ENCODE results near the gene PARD3. TPM values are rescaled to one million over a fixed set of nuclear protein-coding genes. Genes with fewer than 3 reads are reported as not detected.

The PARD3 gene
- total RNA-seq, 1 experiment from 2014 or later = not detected

DNA sequence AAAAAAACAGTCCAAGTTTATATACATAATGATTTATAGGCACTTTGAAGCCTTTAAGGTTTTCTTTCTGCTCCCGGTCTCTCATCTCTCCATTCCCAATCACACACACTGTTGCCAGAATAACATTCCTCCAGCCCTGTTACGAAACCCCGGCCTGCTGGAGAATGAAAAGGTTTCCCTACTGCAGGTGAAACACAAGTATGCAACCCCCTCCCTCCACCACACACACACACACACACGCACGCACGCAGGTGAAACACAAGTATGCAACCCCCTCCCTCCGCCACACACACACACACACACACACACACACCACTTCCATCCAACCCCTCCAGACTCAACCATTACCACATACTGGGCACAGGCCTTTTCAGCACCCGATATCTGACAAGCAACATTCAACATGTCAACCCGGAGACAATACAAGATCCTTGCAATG, 87.5 kb downstream of the PARD3 start:
- Histone ChIP-seq H3K9ac (ENCODE audit: low read length) (no peak overlapping the region), H3K27me3 (ENCODE audit: low read length) (no peaks in the 10 kb centered on the region), H3K4me2 (ENCODE audit: low read depth, low read length, poor library complexity, severe bottlenecking) (no peak overlapping the region), H2AFZ (ENCODE audit: low read length) (no peak overlapping the region), H3K36me3 (ENCODE audit: insufficient read depth, low read length) (no peaks in the 10 kb centered on the region), H3K4me3 (ENCODE audit: low read length) (no peak overlapping the region), H4K20me1 (ENCODE audit: insufficient read depth, low read depth, low read length) (no peaks in the 10 kb centered on the region), H3K4me1 (ENCODE audit: low read length) (no peaks in the 10 kb centered on the region), H3K9me2 (replicated peaks; ENCODE audit: insufficient read depth, low read length) (no peaks in the 10 kb centered on the region), H3K79me2 (ENCODE audit: low read length) (no peaks in the 10 kb centered on the region), H3K9me3 (ENCODE audit: low read length) (no peaks in the 10 kb centered on the region), H3K27ac (ENCODE audit: low read length) (no peak overlapping the region)
- no peak for DNase-seq

DNA sequence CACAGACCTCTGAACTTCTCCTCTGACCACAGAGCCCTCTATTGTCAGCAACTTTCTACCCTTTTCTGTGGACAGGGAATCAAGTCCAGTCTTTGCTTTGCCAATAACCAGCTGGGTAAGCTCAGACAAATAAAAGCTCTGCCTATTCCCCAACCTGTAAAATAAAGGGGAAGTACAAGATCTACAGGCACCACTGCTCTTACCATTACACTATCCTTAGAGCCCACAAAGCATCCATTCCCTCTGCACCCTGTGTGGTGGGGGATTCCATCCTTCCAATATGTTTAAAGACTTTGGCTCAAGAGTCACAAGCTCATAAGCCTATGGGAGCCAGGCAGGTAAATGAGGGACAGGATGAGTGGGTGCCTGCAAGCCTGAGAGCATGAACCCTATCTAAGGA, 88.2 kb downstream of the PARD3 start:
- no peaks in the 10 kb centered on the region for H3K79me2 ChIP-seq (ENCODE audit: low read length)
- DNase-seq = no peak
- no peaks in the 10 kb centered on the region for H3K4me1 ChIP-seq (ENCODE audit: low read length)
- no peaks in the 10 kb centered on the region for H3K9me3 ChIP-seq (ENCODE audit: low read length)
- no peak overlapping the region for H3K27ac ChIP-seq (ENCODE audit: low read length)
- no peak overlapping the region for H3K4me2 ChIP-seq (ENCODE audit: low read depth, low read length, poor library complexity, severe bottlenecking)
- no peak overlapping the region for H3K9ac ChIP-seq (ENCODE audit: low read length)
- no peaks in the 10 kb centered on the region for H3K9me2 ChIP-seq (replicated peaks; ENCODE audit: insufficient read depth, low read length)
- H4K20me1 ChIP-seq (ENCODE audit: insufficient read depth, low read depth, low read length) = no peaks in the 10 kb centered on the region
- H3K4me3 ChIP-seq (ENCODE audit: low read length) = no peak overlapping the region
- H3K27me3 ChIP-seq (ENCODE audit: low read length) = no peaks in the 10 kb centered on the region
- H2AFZ ChIP-seq (ENCODE audit: low read length) = no peak overlapping the region
- H3K36me3 ChIP-seq (ENCODE audit: insufficient read depth, low read length) = no peaks in the 10 kb centered on the region

DNA sequence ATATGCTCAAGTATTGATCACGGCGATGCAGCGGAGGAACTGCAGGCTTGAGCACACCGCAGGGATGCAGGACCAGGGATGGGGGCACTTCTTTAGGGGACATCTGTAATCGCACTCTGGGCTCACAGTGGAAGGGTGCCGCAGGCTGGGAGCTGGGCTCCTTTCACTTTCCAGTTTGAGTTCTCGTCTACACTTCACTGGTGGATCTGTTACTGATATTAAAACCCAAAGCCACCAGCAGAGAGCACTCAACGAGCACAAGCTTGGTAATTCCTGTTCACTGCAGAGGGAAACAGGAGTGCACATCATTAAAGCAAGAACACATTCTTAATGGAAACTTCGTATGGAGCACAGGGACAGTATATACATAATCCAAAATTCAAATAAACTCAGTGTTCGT, 91.3 kb downstream of the PARD3 start:
- Histone ChIP-seq H3K79me2 (ENCODE audit: low read length) (no peaks in the 10 kb centered on the region), H3K36me3 (ENCODE audit: insufficient read depth, low read length) (no peaks in the 10 kb centered on the region), H3K27ac (ENCODE audit: low read length) (no peak overlapping the region), H4K20me1 (ENCODE audit: insufficient read depth, low read depth, low read length) (no peaks in the 10 kb centered on the region), H3K9ac (ENCODE audit: low read length) (no peak overlapping the region), H3K9me3 (ENCODE audit: low read length) (no peaks in the 10 kb centered on the region), H3K4me1 (ENCODE audit: low read length) (no peaks in the 10 kb centered on the region; the same call in none of the 2 replicates), H3K9me2 (replicated peaks; ENCODE audit: insufficient read depth, low read length) (no peaks in the 10 kb centered on the region), H2AFZ (ENCODE audit: low read length) (no peak overlapping the region), H3K4me3 (ENCODE audit: low read length) (no peak overlapping the region), H3K27me3 (ENCODE audit: low read length) (no peaks in the 10 kb centered on the region), H3K4me2 (ENCODE audit: low read depth, low read length, poor library complexity, severe bottlenecking) (no peak overlapping the region)
- peak; percentile 60 for DNase-seq

DNA sequence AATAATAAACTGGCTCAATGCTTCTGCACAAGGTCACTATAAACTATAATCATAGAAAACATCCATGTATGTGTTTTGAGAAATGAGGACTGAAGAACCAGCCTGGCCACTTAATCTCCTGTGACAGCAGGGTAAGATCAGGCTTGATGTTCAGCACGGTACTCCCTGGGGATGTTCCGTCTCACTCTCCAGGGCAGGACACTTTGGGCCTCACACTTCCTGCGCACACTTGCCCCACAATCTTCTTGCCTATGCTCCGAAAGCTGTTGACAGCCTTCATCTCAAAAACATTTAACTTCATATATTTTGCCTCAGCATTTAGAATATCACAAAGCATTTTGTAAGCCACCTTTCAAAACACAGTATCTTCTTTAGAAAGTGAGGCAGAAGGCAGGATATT, 92.7 kb downstream of the PARD3 start:
- no peaks in the 10 kb centered on the region for H3K36me3 ChIP-seq (ENCODE audit: insufficient read depth, low read length)
- H3K9me2 ChIP-seq (replicated peaks; ENCODE audit: insufficient read depth, low read length) = no peaks in the 10 kb centered on the region
- H3K4me2 ChIP-seq (ENCODE audit: low read depth, low read length, poor library complexity, severe bottlenecking) = no peak overlapping the region
- H3K4me1 ChIP-seq (ENCODE audit: low read length) = no peaks in the 10 kb centered on the region; the same call in none of the 2 replicates
- no peak overlapping the region for H3K9ac ChIP-seq (ENCODE audit: low read length)
- no peak overlapping the region for H2AFZ ChIP-seq (ENCODE audit: low read length)
- H3K79me2 ChIP-seq (ENCODE audit: low read length) = no peaks in the 10 kb centered on the region
- no peak overlapping the region for H3K27ac ChIP-seq (ENCODE audit: low read length)
- H3K9me3 ChIP-seq (ENCODE audit: low read length) = no peaks in the 10 kb centered on the region
- no peak overlapping the region for H3K4me3 ChIP-seq (ENCODE audit: low read length)
- no peaks in the 10 kb centered on the region for H3K27me3 ChIP-seq (ENCODE audit: low read length)
- DNase-seq = no peak
- no peaks in the 10 kb centered on the region for H4K20me1 ChIP-seq (ENCODE audit: insufficient read depth, low read depth, low read length)

DNA sequence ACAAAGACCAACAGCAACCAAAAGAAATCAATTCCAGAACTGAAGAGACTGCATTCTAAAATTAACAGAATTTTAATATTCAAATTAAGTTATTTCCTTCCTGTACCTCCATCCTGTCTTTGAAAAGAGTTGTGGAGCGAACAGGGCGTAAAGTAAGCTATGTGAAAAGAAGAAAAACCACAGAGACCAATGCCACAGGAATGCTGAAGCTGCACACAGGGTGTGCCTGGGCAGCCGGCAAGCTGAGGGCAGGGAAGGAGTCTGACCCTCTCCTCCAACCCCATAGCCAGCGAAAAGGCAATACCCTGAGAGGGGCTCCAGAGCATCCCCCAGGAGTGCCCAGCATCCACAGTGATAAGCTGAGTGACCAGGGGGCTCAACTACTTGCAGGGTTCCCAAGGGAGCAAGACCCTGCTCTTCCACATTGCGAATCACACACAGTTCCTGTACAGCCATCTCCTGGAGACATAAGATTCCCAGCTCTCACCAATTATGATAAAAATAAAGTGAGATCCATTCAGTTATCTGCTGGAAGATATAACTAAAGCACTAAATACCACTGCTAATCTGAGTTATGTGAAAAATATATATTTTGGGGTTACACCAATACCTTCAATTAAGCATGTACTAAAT, 93.8 kb downstream of the PARD3 start:
- Histone ChIP-seq H3K9me2 (replicated peaks; ENCODE audit: insufficient read depth, low read length) (no peaks in the 10 kb centered on the region), H3K4me2 (ENCODE audit: low read depth, low read length, poor library complexity, severe bottlenecking) (peak overlapping the region; percentile 2), H4K20me1 (ENCODE audit: insufficient read depth, low read depth, low read length) (no peaks in the 10 kb centered on the region), H3K27me3 (ENCODE audit: low read length) (no peaks in the 10 kb centered on the region), H3K4me1 (ENCODE audit: low read length) (no peaks in the 10 kb centered on the region; the same call in none of the 2 replicates), H2AFZ (ENCODE audit: low read length) (no peak overlapping the region), H3K79me2 (ENCODE audit: low read length) (no peaks in the 10 kb centered on the region), H3K36me3 (ENCODE audit: insufficient read depth, low read length) (no peaks in the 10 kb centered on the region), H3K9me3 (ENCODE audit: low read length) (no peaks in the 10 kb centered on the region), H3K4me3 (ENCODE audit: low read length) (no peak overlapping the region), H3K9ac (ENCODE audit: low read length) (no peak overlapping the region), H3K27ac (ENCODE audit: low read length) (no peak overlapping the region)
- DNase-seq = no peak

DNA sequence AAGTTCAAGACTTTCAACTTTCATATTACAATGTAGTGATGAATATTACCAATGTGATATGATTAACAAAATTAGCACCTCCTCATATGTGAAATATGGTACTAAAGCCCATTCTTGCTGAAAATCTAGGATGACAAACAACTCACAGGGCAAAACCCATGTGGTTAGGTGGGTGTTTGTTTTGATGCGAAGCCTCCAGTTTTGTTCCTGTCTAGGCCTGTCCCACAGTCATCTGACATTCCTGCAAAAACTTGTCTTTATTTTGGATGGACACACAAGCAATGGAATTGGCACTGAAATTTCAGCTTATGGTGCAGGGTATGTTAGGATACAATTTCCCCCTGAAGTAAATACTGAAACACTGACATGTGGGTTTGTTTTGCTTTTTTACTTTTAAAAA, 95.3 kb downstream of the PARD3 start:
- Histone ChIP-seq H3K9me3 (ENCODE audit: low read length) (no peaks in the 10 kb centered on the region), H3K9ac (ENCODE audit: low read length) (no peak overlapping the region), H3K36me3 (ENCODE audit: insufficient read depth, low read length) (no peaks in the 10 kb centered on the region), H3K27ac (ENCODE audit: low read length) (no peak overlapping the region), H4K20me1 (ENCODE audit: insufficient read depth, low read depth, low read length) (no peaks in the 10 kb centered on the region), H3K79me2 (ENCODE audit: low read length) (no peaks in the 10 kb centered on the region), H3K4me2 (ENCODE audit: low read depth, low read length, poor library complexity, severe bottlenecking) (no peak overlapping the region), H3K9me2 (replicated peaks; ENCODE audit: insufficient read depth, low read length) (no peaks in the 10 kb centered on the region), H3K4me3 (ENCODE audit: low read length) (no peak overlapping the region), H2AFZ (ENCODE audit: low read length) (no peak overlapping the region), H3K27me3 (ENCODE audit: low read length) (no peaks in the 10 kb centered on the region), H3K4me1 (ENCODE audit: low read length) (no peaks in the 10 kb centered on the region; the same call in none of the 2 replicates)
- DNase-seq = no peak

DNA sequence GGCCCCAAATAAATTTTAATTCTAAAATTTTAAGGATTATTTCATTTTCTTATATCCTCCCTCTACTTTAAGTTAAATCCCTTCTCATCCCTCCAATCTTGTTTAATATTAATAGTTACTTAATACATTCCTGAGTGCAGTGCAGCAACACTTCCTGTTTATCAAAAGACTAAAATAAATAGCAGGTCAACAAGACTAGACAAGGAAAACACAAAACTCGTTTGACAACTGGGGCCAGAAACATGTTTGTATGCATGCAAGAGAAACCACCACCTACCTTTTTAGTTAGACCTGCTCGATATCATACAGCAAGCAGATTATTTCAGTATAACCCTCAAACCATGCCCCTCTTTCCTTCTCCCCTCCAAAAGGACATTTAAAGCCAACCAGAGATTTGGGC, 95.8 kb downstream of the PARD3 start:
- Histone ChIP-seq H3K79me2 (ENCODE audit: low read length) (no peaks in the 10 kb centered on the region), H3K4me2 (ENCODE audit: low read depth, low read length, poor library complexity, severe bottlenecking) (no peak overlapping the region), H3K9ac (ENCODE audit: low read length) (no peak overlapping the region), H3K9me3 (ENCODE audit: low read length) (no peaks in the 10 kb centered on the region), H3K36me3 (ENCODE audit: insufficient read depth, low read length) (no peaks in the 10 kb centered on the region), H4K20me1 (ENCODE audit: insufficient read depth, low read depth, low read length) (no peaks in the 10 kb centered on the region), H3K27me3 (ENCODE audit: low read length) (no peaks in the 10 kb centered on the region), H3K4me1 (ENCODE audit: low read length) (no peaks in the 10 kb centered on the region; the same call in none of the 2 replicates), H3K27ac (ENCODE audit: low read length) (no peak overlapping the region), H3K9me2 (replicated peaks; ENCODE audit: insufficient read depth, low read length) (no peaks in the 10 kb centered on the region), H2AFZ (ENCODE audit: low read length) (no peak overlapping the region), H3K4me3 (ENCODE audit: low read length) (no peak overlapping the region)
- no peak for DNase-seq

DNA sequence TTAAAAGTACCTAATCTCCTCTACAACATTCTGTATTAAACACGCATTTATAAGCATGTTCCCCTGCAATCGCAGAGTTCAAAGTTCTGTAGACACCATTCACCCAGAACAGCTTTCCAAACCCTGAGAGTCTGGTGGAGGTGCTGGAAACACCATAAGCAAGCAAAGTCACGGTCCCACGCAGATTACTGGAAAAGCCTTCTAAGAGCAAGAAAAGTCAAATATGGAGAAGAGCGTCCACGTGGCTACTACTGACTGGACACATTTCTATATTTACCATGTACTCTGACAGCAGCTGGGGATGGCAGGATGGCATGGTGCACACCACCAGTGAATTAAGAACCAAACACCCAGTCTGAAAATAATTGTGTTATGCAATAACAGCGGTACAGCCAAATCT, 97.7 kb downstream of the PARD3 start:
- no peaks in the 10 kb centered on the region for H3K27me3 ChIP-seq (ENCODE audit: low read length)
- DNase-seq = no peak
- H3K36me3 ChIP-seq (ENCODE audit: insufficient read depth, low read length) = no peaks in the 10 kb centered on the region
- no peaks in the 10 kb centered on the region for H3K9me2 ChIP-seq (replicated peaks; ENCODE audit: insufficient read depth, low read length)
- H3K4me2 ChIP-seq (ENCODE audit: low read depth, low read length, poor library complexity, severe bottlenecking) = no peak overlapping the region
- no peaks in the 10 kb centered on the region for H3K79me2 ChIP-seq (ENCODE audit: low read length)
- H3K9me3 ChIP-seq (ENCODE audit: low read length) = no peaks in the 10 kb centered on the region
- H4K20me1 ChIP-seq (ENCODE audit: insufficient read depth, low read depth, low read length) = no peaks in the 10 kb centered on the region
- no peak overlapping the region for H3K27ac ChIP-seq (ENCODE audit: low read length)
- H2AFZ ChIP-seq (ENCODE audit: low read length) = no peak overlapping the region
- H3K4me3 ChIP-seq (ENCODE audit: low read length) = no peak overlapping the region
- H3K4me1 ChIP-seq (ENCODE audit: low read length) = no peaks in the 10 kb centered on the region; the same call in none of the 2 replicates
- no peak overlapping the region for H3K9ac ChIP-seq (ENCODE audit: low read length)
